CD4-positive, CD25-positive, alpha-beta regulatory T cell (primary cell): ENCODE data around the gene TMEM273. TPM values are rescaled to one million over a fixed set of nuclear protein-coding genes. Genes with fewer than 3 reads are reported as not detected.

Source experiments
- ATAC-seq, 2 donors: fragments of 150-1000 bp; cut with Tn5 transposase; one replicate each; pipeline ENCODE4 v1.10.0; 2021; ENCODE audit warnings: low read depth in 2 of 2, moderate number of reproducible peaks in 2 of 2, moderate library complexity in 1 of 2
- DNase-seq, 3 donors: peaks; one replicate each; pipeline versions ENCODE4 v3.0.0 to v3.0.0-alpha.2; 2012 to 2022; ENCODE audit warnings: mixed read lengths in 1 of 3
- H3K27ac ChIP-seq: one replicate; pipeline ENCODE4 v1.7.0; 2013; ENCODE audit warnings: mild to moderate bottlenecking, low read length; ENCODE audit not compliant: insufficient read depth, poor library complexity, severe bottlenecking
- H3K27me3 ChIP-seq: one replicate; pipeline ENCODE4 v1.7.0; 2013; ENCODE audit warnings: low read length; ENCODE audit not compliant: control insufficient read depth, insufficient read depth
- H3K36me3 ChIP-seq: one replicate; pipeline ENCODE4 v1.7.0; 2013; ENCODE audit warnings: mild to moderate bottlenecking, low read length, moderate library complexity; ENCODE audit not compliant: control insufficient read depth, insufficient read depth
- H3K4me1 ChIP-seq: 2 replicates; pipeline ENCODE4 v1.7.0; 2013; ENCODE audit warnings: mild to moderate bottlenecking, low read length; ENCODE audit not compliant: insufficient read depth, control insufficient read depth, poor library complexity, severe bottlenecking
- H3K4me3 ChIP-seq: one replicate; pipeline ENCODE4 v1.7.0; 2013; ENCODE audit warnings: low read depth, mild to moderate bottlenecking, low read length, moderate library complexity
- H3K9me3 ChIP-seq, 2 experiments: 1 replicate in 1 of 2; 2 replicates in 1 of 2; pipeline ENCODE4 v1.7.0; 2013; ENCODE audit warnings: low read length in 2 of 2, mild to moderate bottlenecking in 1 of 2, moderate library complexity in 1 of 2; ENCODE audit not compliant: control insufficient read depth in 2 of 2
- H3K27ac Mint-ChIP-seq, 3 donors: one replicate each; pipeline ENCODE4 v1.8.0; 2020 to 2022; ENCODE audit warnings: mild to moderate bottlenecking in 3 of 3, mixed read lengths in 3 of 3, moderate library complexity in 2 of 3
- H3K27me3 Mint-ChIP-seq: one replicate; pipeline ENCODE4 v1.8.0; 2022; ENCODE audit warnings: mild to moderate bottlenecking, mixed read lengths
- H3K36me3 Mint-ChIP-seq: one replicate; pipeline ENCODE4 v1.8.0; 2020; ENCODE audit warnings: mixed read lengths
- H3K4me1 Mint-ChIP-seq, 4 donors: one replicate each; pipeline ENCODE4 v1.8.0; 2020 to 2022; ENCODE audit warnings: mixed read lengths in 4 of 4, mild to moderate bottlenecking in 1 of 4
- H3K4me3 Mint-ChIP-seq, 4 donors: one replicate each; pipeline ENCODE4 v1.8.0; 2020 to 2022; ENCODE audit warnings: mild to moderate bottlenecking in 4 of 4, mixed read lengths in 4 of 4, moderate library complexity in 3 of 4
- H3K9me3 Mint-ChIP-seq, 7 donors: one replicate each; pipeline ENCODE4 v1.8.0; 2020 to 2022; ENCODE audit warnings: mixed read lengths in 7 of 7, mild to moderate bottlenecking in 3 of 7, moderate library complexity in 2 of 7
- polyA plus RNA-seq, 4 donors: library from polyadenylated mRNA; unstranded; fragments of 300-500 nt; fragmentation: Illumina TruSeq; gene quantifications; one replicate each; pipeline ENCODE4 v1.2.3, GENCODE V29; 2021
- total RNA-seq: library from RNA; stranded (reverse); gene quantifications from one replicate; pipeline ENCODE4 v1.2.3, GENCODE V29; 2022

Gene TMEM273
- total and polyA plus RNA-seq, 5 donors from 2014 or later: 7.9 to 46.2 (median 33.6) TPM

DNA sequence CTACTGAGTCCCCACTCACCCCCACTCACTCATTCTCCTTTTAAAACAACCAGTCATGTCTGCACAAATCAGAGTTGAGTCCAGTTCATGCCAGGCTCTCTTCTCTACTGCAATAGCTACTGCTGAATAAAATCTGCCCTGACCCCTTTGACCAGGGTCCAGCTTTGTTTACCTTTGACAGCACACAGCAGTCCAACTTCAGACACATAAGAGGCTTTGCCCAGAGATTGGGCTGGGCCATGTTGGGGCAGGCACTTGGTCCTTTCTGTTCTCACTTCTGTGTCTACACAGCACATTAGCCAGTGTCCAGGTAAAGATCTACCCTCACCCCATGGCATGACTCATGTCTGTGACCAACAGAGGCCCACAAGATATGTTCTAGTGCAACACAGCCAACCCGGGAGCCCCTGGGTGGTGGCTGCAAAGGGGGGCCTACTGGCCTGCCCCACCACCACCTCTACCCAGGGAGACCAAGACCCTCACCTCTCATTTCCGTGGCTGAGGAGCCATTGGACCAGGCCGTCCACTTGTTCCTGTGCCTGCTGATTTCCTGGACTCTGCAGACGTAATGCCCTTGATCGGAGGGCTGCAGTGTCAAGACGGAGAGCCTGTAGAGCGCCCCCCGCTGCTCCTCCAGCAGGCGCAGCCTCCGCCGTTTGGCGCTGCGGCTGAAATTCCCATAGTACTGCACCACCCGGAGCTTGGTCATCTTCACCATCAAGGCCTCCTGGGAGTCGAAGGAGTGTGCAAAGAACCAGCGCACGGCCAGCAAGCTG lies 80.9 kb downstream of the TMEM273 start:
- no peak overlapping the region for H3K27ac Mint-ChIP-seq
- Histone ChIP-seq H3K27ac (no peak overlapping the region), H3K27me3 (no peaks in the 10 kb centered on the region), H3K36me3 (no peaks in the 10 kb centered on the region), H3K9me3 (no peaks in the 10 kb centered on the region), H3K4me3 (no peak overlapping the region), H3K4me1 (no peaks in the 10 kb centered on the region)
- H3K36me3 Mint-ChIP-seq: no peaks in the 10 kb centered on the region
- peaks cover 5% of the 10 kb centered on the region for H3K27me3 Mint-ChIP-seq
- DNase-seq (no peak), ATAC-seq (no peak)
- peaks cover 0 to 2% (median 0%) of the 10 kb centered on the region in 7 donors for H3K9me3 Mint-ChIP-seq
- no peaks in the 10 kb centered on the region for H3K4me1 Mint-ChIP-seq
- no peak overlapping the region for H3K4me3 Mint-ChIP-seq

DNA sequence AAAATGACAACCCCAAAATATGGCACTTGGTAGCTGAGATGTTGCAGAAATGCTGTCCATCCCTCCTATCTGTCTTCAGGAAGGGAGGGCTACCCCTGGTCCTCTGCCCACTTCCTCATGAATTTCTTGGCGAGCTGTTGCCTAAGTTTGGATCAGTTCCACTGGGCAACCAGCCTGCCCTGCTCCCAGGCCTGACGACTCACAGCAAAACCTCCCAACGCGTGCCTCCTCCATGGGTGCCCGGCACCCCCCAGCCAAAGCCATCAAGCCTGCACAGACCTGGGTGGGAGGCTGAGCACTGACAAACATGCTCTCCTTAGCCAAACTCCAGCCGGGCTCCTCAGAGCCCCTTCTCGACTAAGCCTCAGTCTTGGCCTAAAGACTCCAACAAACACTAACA lies 81.7 kb downstream of the TMEM273 start:
- no peaks in the 10 kb centered on the region for H3K36me3 ChIP-seq
- H3K9me3 Mint-ChIP-seq: peaks cover 0 to 3% (median 0%) of the 10 kb centered on the region in 7 donors
- no peak overlapping the region for H3K27ac ChIP-seq
- H3K27me3 Mint-ChIP-seq: peaks cover 5% of the 10 kb centered on the region
- H3K4me1 ChIP-seq: no peaks in the 10 kb centered on the region
- no peak overlapping the region for H3K27ac Mint-ChIP-seq
- H3K9me3 ChIP-seq: no peaks in the 10 kb centered on the region
- H3K27me3 ChIP-seq: no peaks in the 10 kb centered on the region
- H3K4me3 ChIP-seq: no peak overlapping the region
- H3K4me3 Mint-ChIP-seq: no peak overlapping the region
- ATAC-seq (no peak), DNase-seq (no peak)
- no peaks in the 10 kb centered on the region for H3K4me1 Mint-ChIP-seq
- no peaks in the 10 kb centered on the region for H3K36me3 Mint-ChIP-seq

- H3K27ac Mint-ChIP-seq: no peak overlapping the region
- Histone ChIP-seq H3K9me3 (no peaks in the 10 kb centered on the region), H3K27ac (no peak overlapping the region), H3K4me3 (no peak overlapping the region), H3K4me1 (no peaks in the 10 kb centered on the region), H3K36me3 (no peaks in the 10 kb centered on the region), H3K27me3 (no peaks in the 10 kb centered on the region)
- DNase-seq (no peak), ATAC-seq (no peak)
- H3K4me1 Mint-ChIP-seq: no peaks in the 10 kb centered on the region
- H3K9me3 Mint-ChIP-seq: peaks cover 0 to 3% (median 0%) of the 10 kb centered on the region in 7 donors
- H3K27me3 Mint-ChIP-seq: peaks cover 5% of the 10 kb centered on the region
- no peaks in the 10 kb centered on the region for H3K36me3 Mint-ChIP-seq
- no peak overlapping the region for H3K4me3 Mint-ChIP-seq
Measured at GRCh38 chr10:49105076-49105475, 83.1 kb downstream of the TMEM273 start.

Other genes with a start within 250 kb of the TMEM273 start
- not detected for gene LRRC18, start 248.6 kb downstream of the TMEM273 start, total RNA-seq
- not detected for gene LRRC18, start 248.6 kb downstream of the TMEM273 start, polyA plus RNA-seq
- not detected for gene VSTM4, start 72.9 kb downstream of the TMEM273 start, total RNA-seq
- gene VSTM4, start 72.9 kb downstream of the TMEM273 start, polyA plus RNA-seq: under 1 TPM in 1 of 4 donors, not detected in 3; 0.05 TPM
- gene FAM170B, start 54.4 kb downstream of the TMEM273 start, total RNA-seq: not detected
- not detected for gene FAM170B, start 54.4 kb downstream of the TMEM273 start, polyA plus RNA-seq
- gene C10orf71, start 110.8 kb upstream of the TMEM273 start, total RNA-seq: not detected
- gene C10orf71, start 110.8 kb upstream of the TMEM273 start, polyA plus RNA-seq: not detected
- not detected for gene DRGX, start 207.7 kb upstream of the TMEM273 start, total RNA-seq
- not detected for gene DRGX, start 207.7 kb upstream of the TMEM273 start, polyA plus RNA-seq